Measurements from ENCODE around the gene CEP89. TPM values are rescaled to one million over a fixed set of nuclear protein-coding genes. Genes with fewer than 3 reads are reported as not detected.
"Not testable (repeated sequence)": the region's sequence is repeated elsewhere in the genome, so short reads cannot be mapped to it uniquely, and the experiment has no call there.

The CEP89 gene
- 10 to 100 TPM; 10.8 to 11.4 TPM for total RNA-seq
- long read RNA-seq, full-length matches to known transcripts: 10 of 18 reads
- long read RNA-seq, partial matches to known transcripts: 4 of 18 reads
- long read RNA-seq, other reads (novel, unspliced or antisense): 4 of 18 reads

DNA sequence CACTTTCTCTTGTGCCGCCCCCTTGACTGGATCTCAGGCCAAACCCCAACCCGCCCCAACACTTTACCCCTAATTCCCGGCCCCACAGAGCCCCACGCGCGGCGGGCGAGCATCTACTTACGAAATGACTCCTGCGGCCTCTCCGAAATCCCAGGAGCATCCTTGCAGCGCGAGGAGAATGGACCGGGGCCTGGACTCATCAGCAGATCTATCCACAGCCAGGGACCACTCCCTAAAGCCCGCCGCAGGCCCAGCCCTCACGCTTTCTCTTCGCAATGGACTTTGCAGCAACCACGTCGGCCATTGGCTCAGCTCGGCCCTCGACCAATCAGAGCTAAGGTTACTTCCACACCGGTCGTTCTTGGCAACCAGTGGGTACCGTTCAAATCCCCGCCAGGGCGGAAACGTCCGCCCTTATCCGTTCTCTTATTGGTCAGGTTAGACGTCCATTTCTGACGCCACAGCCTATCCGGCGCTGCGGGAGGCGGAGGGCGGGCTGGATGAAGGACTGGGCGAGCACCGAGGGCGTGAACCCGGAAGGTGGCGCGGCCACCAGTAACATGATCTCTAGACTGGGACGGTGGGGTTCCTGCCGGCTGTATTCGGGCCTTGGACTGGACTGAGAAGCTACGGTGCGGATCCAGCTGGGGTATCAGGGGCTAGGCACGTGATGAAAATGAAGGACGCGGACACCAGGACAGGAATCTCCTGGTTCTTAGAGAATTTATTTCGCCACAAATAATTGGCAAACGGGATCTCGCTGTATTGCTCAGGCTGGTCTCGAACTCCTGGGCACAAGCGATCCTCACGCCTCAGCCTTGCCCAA lies at the start of gene CEP89, which contains the start of gene FAAP24:
Gene CEP89, minus strand, starts transcription at position 244 of the 826 bp plus-strand sequence. Its CDS starts 84 bp downstream, at position 160.
Gene FAAP24, plus strand, starts transcription at position 528 of the 826 bp plus-strand sequence. CDS start 955 bp downstream, outside the sequence.
- intact Hi-C loops (cut with DNase I, micrococcal nuclease): loop anchor here in 1 of 2 donors (10.0 kb wide), 1 partner anchor 113 kb away; the partner anchor contains the start of gene GPATCH1
- peak; percentile 97 to 98 for DNase-seq
- ATAC-seq: peak; percentile 93

DNA sequence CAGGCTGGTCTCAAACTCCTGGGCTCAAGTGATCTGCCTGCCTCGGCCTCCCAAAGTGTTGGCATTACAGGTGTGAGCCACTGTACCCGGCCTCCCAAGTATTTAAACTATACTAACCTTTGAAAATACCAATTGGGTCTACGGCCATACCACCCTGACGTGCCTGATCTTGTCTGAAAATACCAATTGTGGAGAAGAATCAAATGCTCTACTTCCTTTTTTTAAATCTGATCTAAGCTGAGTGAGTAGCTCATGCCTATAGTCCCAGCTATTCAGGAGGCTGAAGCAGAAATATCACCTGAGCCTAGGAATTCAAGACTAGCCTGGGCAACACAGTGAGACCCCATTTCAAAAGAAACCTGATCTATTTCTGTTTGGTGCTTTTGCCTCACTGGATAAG lies 39.1 kb upstream of the CEP89 start:
- DNase-seq; intact Hi-C loops (cut with DNase I, micrococcal nuclease); ATAC-seq: not testable (repeated sequence)

DNA sequence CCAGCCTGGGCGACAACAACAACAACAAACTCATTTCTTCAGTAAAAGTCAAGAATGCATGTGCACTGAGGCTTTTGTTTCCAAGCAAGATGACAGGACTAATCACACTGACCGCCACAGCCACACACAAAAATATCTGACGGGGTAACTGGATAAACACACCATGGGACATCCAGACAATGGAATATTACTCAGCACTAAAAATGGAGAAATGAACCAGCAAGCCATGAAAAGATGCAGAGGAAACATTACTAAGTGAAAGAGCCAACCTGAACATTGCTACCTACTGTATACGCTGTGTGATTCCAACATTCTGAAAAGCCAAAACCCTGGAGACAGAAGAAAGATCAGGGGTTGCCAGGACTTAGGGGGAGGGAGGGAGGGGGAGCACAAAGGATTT lies 37.0 kb upstream of the CEP89 start:
- DNase-seq (no peak), ATAC-seq (no peak)
- intact Hi-C loops (cut with DNase I, micrococcal nuclease): no loop called here

DNA sequence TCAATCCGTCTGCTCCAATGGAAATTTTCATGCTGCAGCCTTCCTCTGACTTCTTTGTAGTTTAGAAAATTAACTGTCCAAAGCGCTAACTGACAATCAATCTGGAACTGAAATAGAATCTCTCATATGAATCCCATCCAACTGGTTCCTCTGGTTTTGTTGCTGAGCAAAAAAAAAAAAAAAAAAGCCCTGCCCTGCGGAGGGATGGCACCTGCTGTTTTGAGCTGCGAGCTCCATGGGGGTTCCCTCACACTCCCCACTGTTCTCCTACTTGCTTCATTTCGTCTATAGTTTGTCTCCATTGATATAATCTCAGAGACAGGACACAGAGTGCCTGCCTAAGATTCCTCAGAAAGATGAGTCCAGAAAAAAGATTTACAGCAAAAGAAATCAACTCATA lies 33.7 kb upstream of the CEP89 start:
- ATAC-seq (peak; percentile 63), DNase-seq (no peak)
- intact Hi-C loops (cut with DNase I, micrococcal nuclease): no loop called here

DNA sequence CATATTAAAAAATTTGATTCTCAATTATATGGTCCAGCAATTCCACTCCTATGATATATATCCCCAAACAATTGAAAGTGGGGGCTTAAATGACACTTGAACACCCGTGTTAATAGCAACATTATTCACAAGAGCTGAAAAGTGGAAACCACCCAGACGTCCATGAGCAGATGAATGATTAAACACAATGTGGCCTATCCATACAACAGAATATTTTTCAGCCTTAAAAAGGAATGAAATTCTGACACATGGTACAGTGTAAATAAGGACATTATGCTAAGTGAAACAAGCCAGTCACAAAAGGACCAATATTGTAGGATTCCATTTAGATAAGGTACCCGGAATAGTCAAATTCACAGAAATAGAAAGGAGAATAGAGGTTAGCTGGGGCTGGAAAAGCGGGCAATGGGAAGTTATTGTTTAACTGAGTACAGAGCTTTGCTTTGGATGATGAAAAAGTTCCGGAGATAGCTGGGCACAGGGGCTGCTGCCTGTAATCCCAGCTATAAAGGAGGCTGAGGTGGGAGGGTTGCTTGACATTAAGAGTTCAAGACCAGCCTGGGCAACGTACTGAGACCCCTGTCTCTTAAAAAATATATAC lies 31.8 kb upstream of the CEP89 start:
- intact Hi-C loops (cut with DNase I, micrococcal nuclease); DNase-seq; ATAC-seq: not testable (repeated sequence)

DNA sequence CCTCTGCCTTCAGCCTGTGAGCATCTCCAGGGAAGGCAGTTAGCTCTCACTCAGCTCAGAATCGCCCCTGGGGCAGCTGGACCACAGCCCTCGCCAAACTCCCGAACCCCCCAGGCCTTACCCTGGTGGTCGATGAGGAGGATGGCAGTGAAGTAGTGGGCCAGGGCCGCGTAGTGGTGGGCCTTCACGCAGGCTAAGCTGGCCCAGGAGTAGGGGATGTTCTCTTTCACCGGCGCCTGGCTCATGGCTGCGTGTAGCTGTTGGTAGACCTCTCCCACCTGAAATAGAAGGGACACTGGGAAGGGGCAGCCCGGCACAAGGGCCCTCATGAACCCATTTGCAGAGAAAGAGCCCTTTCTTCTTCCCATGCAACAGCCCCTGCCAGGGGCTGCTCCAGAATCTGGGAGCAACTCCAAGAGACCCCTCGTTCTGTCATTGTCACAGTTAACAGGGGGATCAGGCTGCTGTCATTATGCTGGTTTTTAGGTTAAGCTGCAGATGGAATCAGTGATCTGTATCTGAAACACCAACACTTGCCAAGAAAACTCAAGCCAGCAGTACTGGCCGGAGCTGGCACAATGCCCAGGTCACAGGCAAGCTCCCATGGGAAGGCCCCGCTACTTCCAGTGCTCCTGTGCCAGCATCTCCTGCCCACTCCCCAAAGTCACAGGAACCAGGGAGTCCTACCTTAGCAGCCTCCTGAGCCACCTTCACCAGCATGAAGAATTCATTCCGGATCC lies 30.5 kb upstream of the CEP89 start:
- intact Hi-C loops (cut with DNase I, micrococcal nuclease); ATAC-seq; DNase-seq: not testable (repeated sequence)

DNA sequence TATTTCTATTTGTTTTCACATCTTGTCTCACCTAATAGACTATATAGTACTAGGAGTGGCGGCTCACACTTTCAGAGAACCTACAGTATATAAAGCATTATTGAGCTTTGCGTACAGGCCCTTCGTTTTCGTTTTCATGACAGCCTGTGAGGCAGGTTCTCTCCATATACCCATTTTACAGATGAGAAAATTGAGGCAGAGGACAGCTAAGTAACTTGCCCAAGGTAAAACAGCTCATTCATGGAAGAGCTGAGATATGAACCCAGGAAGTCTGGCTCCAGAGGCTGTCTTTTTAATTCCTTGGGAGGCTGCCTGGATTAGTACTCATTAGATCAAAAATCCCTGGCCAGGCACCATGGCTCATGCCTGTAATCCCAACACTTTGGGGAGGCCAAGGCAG lies 29.2 kb upstream of the CEP89 start:
- DNase-seq (no peak), ATAC-seq (no peak)
- intact Hi-C loops (cut with DNase I, micrococcal nuclease): no loop called here

DNA sequence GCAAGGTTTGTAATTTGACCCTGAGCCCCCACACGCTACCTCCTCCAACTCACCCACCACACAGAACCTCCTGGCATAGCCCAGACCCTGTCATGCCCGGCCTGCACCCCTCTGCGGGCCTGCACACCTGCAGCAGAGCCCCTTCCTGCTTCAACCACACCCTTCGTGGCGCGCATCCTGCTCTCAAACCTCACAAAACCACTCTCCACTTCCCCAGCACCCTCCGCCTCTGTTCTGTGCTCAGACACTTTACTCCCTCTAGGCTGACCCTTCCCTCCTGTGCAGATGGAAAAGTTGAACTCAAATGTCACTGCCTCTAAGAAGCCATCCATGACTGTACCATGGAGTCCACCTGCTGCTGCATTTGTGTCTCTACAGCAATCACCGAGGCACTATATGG lies 28.8 kb upstream of the CEP89 start:
- ATAC-seq (no peak), DNase-seq (no peak)
- intact Hi-C loops (cut with DNase I, micrococcal nuclease): no loop called here

DNA sequence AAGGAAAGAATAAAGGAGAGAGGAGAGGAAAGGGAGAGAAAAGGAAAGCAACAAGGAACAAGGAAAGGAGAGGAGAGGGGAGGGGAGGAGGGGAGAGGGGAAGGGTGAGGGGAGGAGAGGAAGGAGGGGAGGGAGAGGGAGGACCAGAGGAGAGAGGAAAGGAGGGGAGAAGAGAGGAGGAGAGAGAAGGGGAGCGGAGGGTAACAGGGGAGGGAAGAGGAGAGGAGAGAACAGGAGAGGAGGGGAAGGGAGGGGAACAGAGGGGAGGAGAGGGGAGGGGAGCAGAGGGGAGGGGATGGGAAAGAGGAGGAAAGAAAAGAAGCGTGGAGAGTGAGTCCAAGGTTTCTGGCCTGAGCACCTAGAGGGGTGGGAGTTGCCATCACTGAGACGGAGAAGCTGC lies 27.0 kb upstream of the CEP89 start:
- no peak for ATAC-seq
- intact Hi-C loops (cut with DNase I, micrococcal nuclease): no loop called here
- DNase-seq: no peak

DNA sequence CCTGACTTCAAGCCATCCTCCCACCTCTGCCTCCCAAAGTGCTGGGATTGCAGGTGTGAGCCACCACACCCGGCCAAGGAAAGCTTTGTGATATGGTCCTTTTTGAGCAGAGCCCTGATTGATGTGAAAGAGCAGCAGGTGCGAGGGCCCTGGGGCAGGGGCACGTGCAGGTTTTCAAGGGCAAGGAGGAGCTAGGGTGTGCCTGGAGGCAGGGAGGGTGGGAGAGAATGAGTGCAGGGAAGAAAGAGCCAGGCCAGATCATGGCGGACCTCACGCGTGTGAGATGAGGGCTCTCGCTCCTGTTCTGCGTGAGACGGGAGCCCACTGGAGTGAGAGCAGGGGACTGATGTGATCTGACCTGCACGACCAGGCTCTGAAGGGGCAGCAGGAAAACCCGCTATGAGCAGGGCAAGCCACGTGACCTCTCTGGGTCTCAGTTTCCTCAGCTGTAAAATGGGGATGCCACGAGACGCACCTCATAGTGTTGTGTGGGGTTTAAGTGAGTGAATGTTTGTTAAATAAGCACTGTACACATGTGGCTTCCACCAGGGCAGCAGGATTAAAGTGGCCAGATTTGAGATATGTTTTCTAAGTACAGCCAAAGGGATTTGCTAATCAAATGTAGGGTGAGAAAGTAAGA lies 26.1 kb upstream of the CEP89 start:
- intact Hi-C loops (cut with DNase I, micrococcal nuclease): no loop called here
- no peak for ATAC-seq
- DNase-seq: no peak

DNA sequence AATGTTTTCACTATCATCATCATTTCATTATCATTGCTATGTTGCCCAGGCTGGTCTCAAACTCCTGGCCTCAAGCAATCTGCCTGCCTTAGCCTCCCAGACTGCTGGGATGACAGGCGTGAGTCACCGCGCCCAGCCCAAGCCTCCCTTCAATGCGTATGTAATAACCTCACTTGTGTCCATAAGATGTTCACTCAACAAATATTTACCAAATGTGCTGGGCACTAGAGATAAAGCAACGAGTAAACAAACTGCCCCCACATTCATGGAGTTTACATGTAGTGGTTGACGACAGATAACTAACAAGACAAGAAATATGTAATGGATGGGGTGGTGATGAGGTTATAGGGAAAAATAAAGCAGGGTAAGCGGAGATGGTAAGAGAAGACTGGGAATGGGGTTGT lies 25.3 kb upstream of the CEP89 start:
- intact Hi-C loops (cut with DNase I, micrococcal nuclease); DNase-seq: not testable (repeated sequence)
- peak; percentile 64 for ATAC-seq

DNA sequence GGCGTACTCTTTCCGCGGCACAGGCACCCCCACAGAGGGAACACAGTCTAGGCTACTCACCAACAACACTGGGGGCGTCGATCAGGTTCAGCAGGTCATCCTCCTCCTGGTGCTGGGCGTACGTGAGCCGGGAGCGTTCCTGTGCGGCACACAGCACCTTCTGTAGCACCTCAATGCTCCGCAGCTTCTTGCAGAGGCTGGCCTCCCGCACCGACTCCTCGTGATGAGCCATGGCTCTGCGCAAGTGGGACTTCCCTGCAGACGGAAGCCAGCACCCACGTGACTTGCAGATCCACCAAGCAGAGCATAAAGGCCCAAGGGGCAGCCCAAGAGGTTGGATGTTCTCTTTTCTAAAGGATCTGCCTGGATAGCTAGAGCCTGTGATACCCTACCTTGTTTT lies 24.2 kb upstream of the CEP89 start:
- ATAC-seq; intact Hi-C loops (cut with DNase I, micrococcal nuclease); DNase-seq: not testable (repeated sequence)

DNA sequence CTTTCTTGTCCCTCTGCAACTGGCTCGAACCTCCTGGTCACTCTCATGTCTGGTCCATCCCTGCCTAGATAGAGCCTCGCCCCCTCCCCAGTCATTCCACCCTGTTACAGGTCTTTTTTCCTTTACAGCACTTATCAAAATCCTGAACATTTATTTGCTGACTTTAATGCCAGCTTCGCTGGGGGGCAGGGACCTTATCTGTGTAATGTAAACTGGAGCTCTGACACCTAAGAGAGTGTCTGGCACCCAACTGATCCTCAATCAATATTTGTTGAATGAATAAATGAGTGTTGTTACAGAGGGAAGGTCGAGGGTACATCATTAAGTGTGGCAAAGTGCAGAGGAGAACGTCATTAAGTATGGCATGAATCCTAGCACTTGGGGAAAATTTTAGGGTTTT lies 17.0 kb upstream of the CEP89 start:
- ATAC-seq (no peak), DNase-seq (no peak)
- intact Hi-C loops (cut with DNase I, micrococcal nuclease): no loop called here

DNA sequence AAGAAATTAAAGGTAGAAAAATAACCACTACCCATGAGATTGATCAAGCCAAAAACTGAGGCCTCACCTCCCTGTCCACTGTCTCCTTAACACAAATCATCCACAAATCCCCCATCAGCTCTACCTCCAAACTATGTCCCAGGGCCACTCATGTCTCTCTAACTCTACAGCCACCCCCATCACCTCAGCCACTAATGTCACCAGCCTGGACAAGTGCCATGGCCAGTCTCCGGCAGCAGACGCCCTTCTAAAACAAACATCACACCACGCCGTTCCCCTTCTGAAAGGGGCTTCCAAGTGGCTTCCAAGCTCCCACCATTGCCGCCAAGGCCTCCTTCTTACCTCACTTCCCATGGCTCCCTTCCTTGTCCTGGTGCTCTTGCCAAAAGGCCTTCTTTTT lies 16.5 kb upstream of the CEP89 start:
- intact Hi-C loops (cut with DNase I, micrococcal nuclease); ATAC-seq; DNase-seq: not testable (repeated sequence)

DNA sequence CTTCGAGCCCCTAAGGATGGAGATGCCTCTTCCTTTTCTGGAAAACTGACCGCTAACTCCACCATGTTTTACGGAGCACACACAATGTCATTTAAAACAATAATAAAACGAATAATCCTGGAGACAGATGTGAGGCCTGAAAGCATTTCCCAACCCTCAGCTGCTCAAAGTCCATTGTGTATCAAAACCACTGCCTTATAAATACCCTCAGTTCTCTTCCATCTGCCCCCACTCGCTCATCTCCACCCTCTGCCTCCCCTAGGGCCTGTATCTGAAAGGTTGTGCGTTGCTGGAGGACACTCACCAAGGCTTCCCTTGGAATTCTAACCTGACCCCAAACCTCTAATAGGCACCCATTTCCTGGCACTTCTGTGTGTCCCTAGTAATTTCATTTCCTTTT lies 10.7 kb upstream of the CEP89 start:
- DNase-seq; intact Hi-C loops (cut with DNase I, micrococcal nuclease): not testable (repeated sequence)
- peak; percentile 24 for ATAC-seq

DNA sequence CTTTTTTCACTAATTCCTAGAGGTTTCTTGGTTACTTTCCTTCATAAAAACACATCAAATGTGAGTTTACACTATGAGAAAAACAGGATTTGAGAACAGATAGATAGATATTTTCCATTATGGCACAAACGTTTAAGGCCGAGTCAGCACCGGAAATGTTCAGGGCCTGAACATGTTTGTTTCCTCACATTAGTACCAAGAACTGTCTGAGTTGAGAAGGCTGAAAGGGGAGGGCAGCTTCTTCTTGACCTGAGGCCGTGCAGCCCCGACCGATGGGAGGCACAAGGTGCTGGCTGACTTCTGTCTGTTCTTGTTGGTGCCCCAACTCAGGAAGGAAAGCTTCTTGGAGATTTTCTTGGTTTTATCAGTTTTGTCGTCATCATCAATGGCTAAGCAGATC lies 8.0 kb upstream of the CEP89 start:
- not testable (repeated sequence) for DNase-seq, ATAC-seq
- intact Hi-C loops (cut with DNase I, micrococcal nuclease): loop anchor here in 1 of 2 donors (10.0 kb wide), 1 partner anchor 105 kb away; the partner anchor contains the start of gene GPATCH1

DNA sequence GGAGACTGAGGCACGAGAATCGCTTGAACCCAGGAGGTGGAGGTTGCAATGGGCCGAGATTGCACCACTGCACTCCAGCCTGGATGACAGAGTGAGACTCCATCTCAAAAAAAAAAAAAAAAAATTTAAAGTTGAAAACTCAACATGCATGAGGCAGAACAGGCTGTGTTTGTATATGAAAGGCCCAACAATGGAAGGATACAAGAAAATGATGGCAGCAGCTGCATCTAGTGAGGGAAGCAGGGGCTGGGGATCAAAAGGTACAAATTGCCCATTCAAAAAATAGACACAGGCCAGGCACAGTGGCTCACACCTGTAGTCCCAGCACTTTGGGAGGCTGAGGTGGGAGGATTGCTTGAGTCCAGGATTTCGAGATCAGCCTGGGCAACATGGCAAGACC lies 6.1 kb upstream of the CEP89 start:
- intact Hi-C loops (cut with DNase I, micrococcal nuclease): loop anchor here in 1 of 2 donors (10.0 kb wide), 1 partner anchor 107 kb away; the partner anchor contains the start of gene GPATCH1
- ATAC-seq, DNase-seq: not testable (repeated sequence)

DNA sequence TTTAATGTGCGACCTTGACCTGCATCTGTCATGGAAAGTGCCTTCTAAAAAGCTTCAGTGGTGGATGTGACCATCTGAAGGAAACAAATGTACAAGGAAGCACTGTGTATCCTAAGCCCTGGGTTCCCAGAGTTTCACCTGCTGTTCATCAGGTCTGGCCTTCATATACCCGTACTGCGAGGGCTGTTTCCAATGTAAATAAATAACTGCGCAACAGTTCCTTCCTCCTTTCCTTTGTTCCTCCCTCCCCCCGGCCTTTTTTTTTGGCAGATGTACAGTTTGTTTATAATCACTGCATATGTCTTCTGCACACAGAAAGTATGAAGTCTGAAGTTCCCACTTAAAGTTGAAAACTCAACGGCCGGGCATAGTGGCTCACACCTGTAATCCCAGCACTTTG lies 5.5 kb upstream of the CEP89 start:
- intact Hi-C loops (cut with DNase I, micrococcal nuclease): loop anchor here in 1 of 2 donors (10.0 kb wide), 1 partner anchor 108 kb away; the partner anchor contains the start of gene GPATCH1
- DNase-seq (peak; percentile 20 to 69), ATAC-seq (peak; percentile 82)

Data from left colon (tissue), 2 donors.